Left ventricle myocardium inferior (tissue), 1 donor: ENCODE measurements around the gene KLHL34. TPM values are rescaled to one million over a fixed set of nuclear protein-coding genes. Genes with fewer than 3 reads are reported as not detected.

ENCODE experiments used
- DNase-seq: peaks from one replicate; pipeline ENCODE4 v3.0.0-alpha.2; 2020
- H3K27ac ChIP-seq: fragments of 200-600 bp; replicated peaks from 2 replicates; pipeline ENCODE4 v1.8.0; 2021
- H3K27me3 ChIP-seq: fragments of 200-600 bp; 2 replicates; pipeline ENCODE4 v1.8.0; 2021; ENCODE audit warnings: low read depth
- H3K36me3 ChIP-seq: fragments of 200-600 bp; 2 replicates; pipeline ENCODE4 v1.8.0; 2021
- H3K4me1 ChIP-seq: fragments of 200-600 bp; 2 replicates; pipeline ENCODE4 v1.8.0; 2021
- H3K4me3 ChIP-seq: fragments of 200-600 bp; 2 replicates; pipeline ENCODE4 v1.8.0; 2021; ENCODE audit warnings: mild to moderate bottlenecking, moderate library complexity
- H3K9me3 ChIP-seq: fragments of 200-600 bp; replicated peaks from 2 replicates; pipeline ENCODE4 v1.8.0; 2021
- intact Hi-C: fragments of 100-400 bp; cut with micrococcal nuclease; formaldehyde crosslinking; loops from one replicate; pipeline ENCODE4 v1.11.0; 2022
- long read RNA-seq: library from polyadenylated mRNA; unstranded; transcript quantifications from one replicate; pipeline ENCODE4 v2.0.0, GENCODE V29; 2021
- total RNA-seq: library from RNA; stranded (reverse); fragmentation: NEBNext Ultra II Directional; extraction: Animal tissue kit (Norgen Biotek cat#: 25700); gene quantifications from one replicate; pipeline ENCODE4 v1.2.1, GENCODE V29; 2021
- TF ChIP-seq, protein P1 (sequence below): fragments of 200-600 bp; IDR thresholded peaks from 2 replicates; pipeline ENCODE4 v1.8.0; 2021; ENCODE audit warnings: antibody characterized with exemption, mild to moderate bottlenecking, borderline replicate concordance
- donor health status: DM: no; HTN: yes; CAD: no; lungs with severe emphysema.

Gene KLHL34, protein sequence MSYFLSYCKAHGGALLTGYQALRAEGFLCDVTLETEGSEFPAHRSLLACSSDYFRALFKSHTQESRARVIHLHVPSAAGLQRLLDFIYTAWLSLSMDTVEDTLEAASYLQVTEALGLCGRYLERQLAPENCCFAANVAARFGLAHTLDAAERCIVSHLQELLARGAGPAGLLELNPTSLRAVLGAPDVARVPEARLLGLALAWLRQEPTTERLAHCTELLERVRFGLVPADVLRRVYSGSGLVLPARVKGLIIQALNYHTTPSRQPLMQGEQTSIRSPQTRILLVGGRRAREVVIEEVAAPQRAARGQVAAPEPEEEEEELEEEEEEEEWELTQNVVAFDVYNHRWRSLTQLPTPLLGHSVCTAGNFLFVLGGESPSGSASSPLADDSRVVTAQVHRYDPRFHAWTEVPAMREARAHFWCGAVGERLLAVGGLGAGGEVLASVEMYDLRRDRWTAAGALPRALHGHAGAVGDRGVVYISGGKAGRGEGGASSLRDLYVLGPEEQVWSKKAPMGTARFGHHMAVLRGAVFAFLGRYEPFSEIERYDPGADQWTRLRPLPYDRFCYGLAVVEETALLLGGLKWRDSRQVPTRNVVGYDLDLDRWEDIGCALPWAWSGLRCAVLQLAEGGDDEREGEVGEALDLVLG
- total RNA-seq = 4.7 TPM
- long read RNA-seq, transcript KLHL34-201 (1 exons, 3,641 nt) = major isoform, 21 of 21 reads
- long read RNA-seq, partial matches to known transcripts = 0 of 21 reads
- long read RNA-seq, other reads (novel, unspliced or antisense) = 0 of 21 reads

DNA sequence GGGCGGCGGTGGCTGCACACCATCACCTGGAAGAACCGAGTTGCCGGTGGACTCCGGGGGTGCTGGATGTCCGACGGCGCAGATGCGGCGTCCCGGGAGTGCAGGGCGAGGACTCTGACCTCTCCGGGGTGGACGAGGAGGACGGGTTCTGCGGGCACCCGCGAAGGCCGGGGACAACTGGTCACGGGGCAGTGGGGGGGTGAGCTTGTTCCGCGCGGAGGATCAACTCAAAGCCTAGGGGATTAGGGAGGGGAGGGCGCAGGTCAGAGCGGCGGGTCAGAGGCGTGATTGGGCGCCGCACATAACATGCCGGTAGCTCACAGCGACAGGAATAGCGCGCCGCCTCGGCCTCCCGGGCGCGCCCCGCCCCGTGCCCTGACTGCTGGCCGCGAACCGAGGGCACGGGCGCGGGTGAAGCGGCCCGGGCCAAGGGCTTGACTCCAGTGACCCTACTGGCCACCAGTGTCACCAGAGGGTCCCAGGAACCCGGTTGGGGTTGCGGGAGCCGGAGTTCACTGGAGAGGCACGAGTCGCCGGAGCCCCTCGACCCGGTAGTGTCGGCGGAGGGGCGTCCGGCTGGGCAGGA is at the start of gene KLHL34:
KLHL34 (minus strand) TSS at position 179 of the 586 bp plus-strand sequence. CDS start 542 bp downstream, outside the sequence.
- no peaks in the 10 kb centered on the region for H3K9me3 ChIP-seq
- peaks cover 26% of the 10 kb centered on the region for H3K27me3 ChIP-seq
- DNase-seq = peak; percentile 24
- TF ChIP-seq, protein P1, sequence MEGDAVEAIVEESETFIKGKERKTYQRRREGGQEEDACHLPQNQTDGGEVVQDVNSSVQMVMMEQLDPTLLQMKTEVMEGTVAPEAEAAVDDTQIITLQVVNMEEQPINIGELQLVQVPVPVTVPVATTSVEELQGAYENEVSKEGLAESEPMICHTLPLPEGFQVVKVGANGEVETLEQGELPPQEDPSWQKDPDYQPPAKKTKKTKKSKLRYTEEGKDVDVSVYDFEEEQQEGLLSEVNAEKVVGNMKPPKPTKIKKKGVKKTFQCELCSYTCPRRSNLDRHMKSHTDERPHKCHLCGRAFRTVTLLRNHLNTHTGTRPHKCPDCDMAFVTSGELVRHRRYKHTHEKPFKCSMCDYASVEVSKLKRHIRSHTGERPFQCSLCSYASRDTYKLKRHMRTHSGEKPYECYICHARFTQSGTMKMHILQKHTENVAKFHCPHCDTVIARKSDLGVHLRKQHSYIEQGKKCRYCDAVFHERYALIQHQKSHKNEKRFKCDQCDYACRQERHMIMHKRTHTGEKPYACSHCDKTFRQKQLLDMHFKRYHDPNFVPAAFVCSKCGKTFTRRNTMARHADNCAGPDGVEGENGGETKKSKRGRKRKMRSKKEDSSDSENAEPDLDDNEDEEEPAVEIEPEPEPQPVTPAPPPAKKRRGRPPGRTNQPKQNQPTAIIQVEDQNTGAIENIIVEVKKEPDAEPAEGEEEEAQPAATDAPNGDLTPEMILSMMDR = no peak
- intact Hi-C loops = no loop called here
- H3K27ac ChIP-seq = peak within 1 kb of the TSS; percentile 82
- no peaks in the 10 kb centered on the region for H3K4me1 ChIP-seq
- H3K36me3 ChIP-seq = no peaks in the 10 kb centered on the region
- H3K4me3 ChIP-seq = peak within 1 kb of the TSS; percentile 62

DNA sequence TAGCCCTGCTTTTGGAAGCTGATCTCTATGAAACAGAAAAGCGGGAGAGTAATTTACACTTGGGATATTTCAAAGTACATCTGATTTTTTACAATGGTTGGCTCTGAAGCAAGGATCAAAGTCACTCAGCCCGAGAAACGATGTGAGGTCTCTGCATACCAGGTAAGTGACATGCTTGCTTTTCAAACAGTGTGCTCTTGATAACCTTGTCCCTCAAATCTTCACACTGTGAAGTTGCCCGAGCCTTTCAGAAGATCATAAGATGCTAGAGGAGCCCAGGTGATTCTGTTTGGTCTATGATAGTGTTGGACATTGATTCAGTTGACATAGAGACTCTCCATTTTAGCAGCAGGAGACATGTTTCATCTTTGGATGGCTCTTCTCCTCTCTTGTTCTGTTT is 47.1 kb upstream of the KLHL34 start:
- H3K27ac ChIP-seq = no peak overlapping the region
- intact Hi-C loops = no loop called here
- no peaks in the 10 kb centered on the region for H3K27me3 ChIP-seq

DNA sequence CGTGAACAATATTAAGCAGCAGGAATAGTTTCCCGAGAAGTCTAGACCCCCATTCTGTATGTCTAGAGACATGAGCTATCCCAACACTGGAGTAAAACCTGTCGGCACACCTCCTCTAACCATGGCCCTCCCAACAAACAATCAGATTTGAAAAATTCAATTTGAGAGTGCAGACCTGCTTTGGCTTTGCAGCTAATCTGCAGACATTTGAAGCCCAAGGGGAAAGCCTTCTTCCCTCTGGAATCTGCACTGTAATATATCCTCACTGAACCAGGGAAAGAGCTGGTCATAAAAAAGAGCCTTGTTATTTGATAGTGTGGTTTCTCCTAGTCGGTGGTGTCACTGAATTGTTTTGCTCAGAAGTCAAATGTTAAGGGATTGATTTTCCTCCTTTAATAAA is 44.6 kb upstream of the KLHL34 start:
- intact Hi-C loops = no loop called here
- H3K27ac ChIP-seq = no peak overlapping the region

More for the DNA sequence above, 47.1 kb upstream of the KLHL34 start:
- no peak overlapping the region for H3K4me3 ChIP-seq
- no peaks in the 10 kb centered on the region for H3K36me3 ChIP-seq
- TF ChIP-seq, protein P1 = no peak
- no peaks in the 10 kb centered on the region for H3K9me3 ChIP-seq
- DNase-seq = no peak
- H3K4me1 ChIP-seq = no peaks in the 10 kb centered on the region

DNA sequence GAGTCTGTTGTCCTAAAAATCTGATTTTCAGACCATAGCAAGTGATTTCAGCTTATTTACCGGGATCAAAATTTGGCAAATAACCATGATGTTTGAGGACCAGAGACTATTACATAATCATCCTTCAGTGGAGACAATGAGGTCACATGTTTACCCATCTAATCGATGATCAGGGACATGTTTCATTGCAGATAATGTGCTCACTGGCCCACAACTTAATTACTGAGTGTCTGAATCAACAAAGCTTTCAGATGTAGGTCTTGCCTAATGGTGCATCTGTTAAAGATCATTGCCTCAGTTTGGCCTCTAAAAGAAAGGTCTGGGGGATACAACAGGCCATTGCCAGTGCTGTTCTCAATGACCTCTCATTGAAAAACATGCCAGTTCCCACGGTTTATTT is 42.8 kb upstream of the KLHL34 start:
- no peak for DNase-seq
- Histone ChIP-seq H3K27me3 (no peaks in the 10 kb centered on the region), H3K9me3 (no peaks in the 10 kb centered on the region), H3K4me1 (no peaks in the 10 kb centered on the region), H3K36me3 (no peaks in the 10 kb centered on the region), H3K27ac (no peak overlapping the region), H3K4me3 (no peak overlapping the region)
- intact Hi-C loops = no loop called here
- TF ChIP-seq, protein P1 = no peak

More for the DNA sequence above, 44.6 kb upstream of the KLHL34 start:
- Histone ChIP-seq H3K9me3 (no peaks in the 10 kb centered on the region), H3K27me3 (no peaks in the 10 kb centered on the region), H3K36me3 (no peaks in the 10 kb centered on the region), H3K4me1 (no peaks in the 10 kb centered on the region), H3K4me3 (no peak overlapping the region)
- no peak for DNase-seq
- TF ChIP-seq, protein P1 = no peak

DNA sequence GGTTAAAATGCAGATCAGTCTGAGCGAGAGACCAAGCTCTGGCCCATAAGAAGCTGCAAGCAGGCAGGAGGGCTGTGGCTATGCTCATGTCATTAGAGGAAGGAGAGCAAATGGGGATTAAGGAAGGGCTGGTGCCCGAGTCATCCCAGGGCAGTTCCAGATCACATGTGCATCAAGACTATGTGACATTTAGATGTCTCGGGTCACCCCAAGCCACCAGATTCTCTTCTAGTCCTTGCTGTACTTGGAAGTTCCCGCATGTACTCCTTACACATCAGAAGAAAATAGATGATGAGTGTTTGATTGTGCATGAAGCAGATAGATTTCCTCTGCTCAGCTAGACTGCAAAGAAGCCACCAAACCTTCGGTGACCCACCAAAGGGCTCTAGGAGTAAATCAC is 42.1 kb upstream of the KLHL34 start:
- no peak overlapping the region for H3K4me3 ChIP-seq
- no peaks in the 10 kb centered on the region for H3K36me3 ChIP-seq
- H3K27me3 ChIP-seq = no peaks in the 10 kb centered on the region
- H3K4me1 ChIP-seq = no peaks in the 10 kb centered on the region
- intact Hi-C loops = no loop called here
- TF ChIP-seq, protein P1 = no peak
- no peaks in the 10 kb centered on the region for H3K9me3 ChIP-seq
- no peak overlapping the region for H3K27ac ChIP-seq
- DNase-seq = no peak
